Ammon's horn (tissue), 1 donor: Measurements from ENCODE around the gene KCNG1.
A peak's percentile ranks its signal among the peaks of the same experiment; 100 is the strongest.
"Not testable (repeated sequence)": the region's sequence is repeated elsewhere in the genome, so short reads cannot be mapped to it uniquely, and the experiment has no call there.

Experiments
- DNase-seq: peaks from one replicate; pipeline ENCODE4 v3.0.0-alpha.2; 2016; ENCODE audit warnings: low spot score

KCNG1 gene

GRCh38 chr20:51022803-51023616 is at the start of gene KCNG1:
Gene KCNG1, minus strand, starts transcription at chr20:51023107. Its CDS starts 12,769 bp downstream, at chr20:51010338.
- peak; percentile 77 for DNase-seq

GRCh38 chr20:51070621-51071020 is 47.7 kb upstream of the KCNG1 start:
- no peak for DNase-seq

GRCh38 chr20:51067792-51068191 is 44.9 kb upstream of the KCNG1 start:
- no peak for DNase-seq

GRCh38 chr20:51065615-51066014 is 42.7 kb upstream of the KCNG1 start:
- no peak for DNase-seq

- DNase-seq = no peak
Measured at GRCh38 chr20:51064137-51064536, 41.2 kb upstream of the KCNG1 start.

- DNase-seq = no peak
Measured at GRCh38 chr20:51062065-51062464, 39.2 kb upstream of the KCNG1 start.

- no peak for DNase-seq
Measured at GRCh38 chr20:51061418-51062045, 38.6 kb upstream of the KCNG1 start.

GRCh38 chr20:51060301-51060700 is 37.4 kb upstream of the KCNG1 start:
- no peak for DNase-seq

- DNase-seq = no peak
Measured at GRCh38 chr20:51059862-51060261, 37.0 kb upstream of the KCNG1 start.

GRCh38 chr20:51058017-51058416 is 35.1 kb upstream of the KCNG1 start:
- no peak for DNase-seq

- DNase-seq = no peak
Measured at GRCh38 chr20:51054233-51054632, 31.3 kb upstream of the KCNG1 start.

GRCh38 chr20:51050531-51051075 is 27.7 kb upstream of the KCNG1 start:
- DNase-seq = peak; percentile 15

- no peak for DNase-seq
Measured at GRCh38 chr20:51046021-51046985, 23.4 kb upstream of the KCNG1 start.

GRCh38 chr20:51045492-51045891 is 22.6 kb upstream of the KCNG1 start:
- not testable (repeated sequence) for DNase-seq

GRCh38 chr20:51044796-51045195 is 21.9 kb upstream of the KCNG1 start:
- no peak for DNase-seq

GRCh38 chr20:51043811-51044210 is 20.9 kb upstream of the KCNG1 start:
- no peak for DNase-seq

GRCh38 chr20:51042657-51043247 is 19.8 kb upstream of the KCNG1 start:
- DNase-seq = no peak

GRCh38 chr20:51042064-51042463 is 19.2 kb upstream of the KCNG1 start:
- DNase-seq = no peak

- peak; percentile 78 for DNase-seq
Measured at GRCh38 chr20:51037532-51038115, 14.7 kb upstream of the KCNG1 start.

GRCh38 chr20:51036827-51037531 is 14.1 kb upstream of the KCNG1 start:
- no peak for DNase-seq

GRCh38 chr20:51036226-51036625 is 13.3 kb upstream of the KCNG1 start:
- DNase-seq = no peak
